HG03066 (cell line): ENCODE data around the gene KPNB1.

Source experiments
- ATAC-seq: cut with Tn5 transposase; IDR thresholded peaks from one replicate; pipeline ENCODE4 v1.9.1; 2021; ENCODE audit warnings: low read depth; ENCODE audit not compliant: unreplicated experiment

Gene KPNB1

DNA sequence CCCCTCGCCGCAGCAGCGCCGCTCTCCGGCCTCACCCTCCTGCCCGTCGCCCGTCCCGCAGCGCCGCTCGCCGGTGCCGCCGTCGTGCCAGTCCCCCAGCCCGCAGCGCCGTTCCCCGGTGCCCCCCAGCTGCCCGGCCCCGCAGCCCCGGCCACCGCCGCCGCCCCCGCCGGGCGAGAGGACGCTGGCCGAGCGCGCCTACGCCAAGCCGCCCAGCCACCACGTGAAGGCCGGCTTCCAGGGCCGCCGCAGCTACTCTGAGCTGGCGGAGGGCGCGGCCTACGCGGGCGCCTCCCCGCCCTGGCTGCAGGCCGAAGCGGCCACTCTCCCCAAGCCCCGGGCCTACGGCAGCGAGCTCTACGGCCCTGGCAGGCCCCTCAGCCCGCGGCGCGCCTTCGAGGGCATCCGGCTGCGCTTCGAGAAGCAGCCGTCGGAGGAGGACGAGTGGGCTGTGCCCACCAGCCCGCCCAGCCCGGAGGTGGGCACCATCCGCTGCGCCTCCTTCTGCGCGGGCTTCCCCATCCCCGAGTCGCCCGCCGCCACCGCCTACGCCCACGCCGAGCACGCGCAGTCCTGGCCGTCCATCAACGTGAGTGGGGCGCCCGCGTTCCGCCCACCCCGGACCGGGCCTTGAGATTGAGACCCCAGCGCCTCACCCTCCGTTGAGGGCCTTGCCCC is 59.3 kb downstream of the KPNB1 start:
- no peak for ATAC-seq

DNA sequence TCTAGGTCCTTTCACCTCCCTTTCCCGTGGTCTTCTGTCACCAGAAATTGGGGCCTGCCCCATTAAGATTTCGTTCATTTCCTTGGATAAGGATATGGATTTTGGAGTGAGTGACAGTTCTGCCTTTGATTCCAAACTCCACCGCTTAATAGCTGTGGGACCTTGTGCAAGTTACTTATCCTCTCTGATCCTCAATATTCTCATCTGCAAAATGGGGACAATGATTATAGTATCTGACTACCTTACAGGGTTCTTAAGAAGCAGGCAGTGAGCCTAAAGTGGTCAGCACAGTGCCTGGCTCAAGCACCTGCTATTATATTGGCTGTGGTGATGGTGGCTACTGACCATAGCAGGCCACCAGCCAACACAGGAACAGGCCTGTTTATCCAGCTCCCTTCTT is 59.9 kb downstream of the KPNB1 start:
- ATAC-seq: no peak

DNA sequence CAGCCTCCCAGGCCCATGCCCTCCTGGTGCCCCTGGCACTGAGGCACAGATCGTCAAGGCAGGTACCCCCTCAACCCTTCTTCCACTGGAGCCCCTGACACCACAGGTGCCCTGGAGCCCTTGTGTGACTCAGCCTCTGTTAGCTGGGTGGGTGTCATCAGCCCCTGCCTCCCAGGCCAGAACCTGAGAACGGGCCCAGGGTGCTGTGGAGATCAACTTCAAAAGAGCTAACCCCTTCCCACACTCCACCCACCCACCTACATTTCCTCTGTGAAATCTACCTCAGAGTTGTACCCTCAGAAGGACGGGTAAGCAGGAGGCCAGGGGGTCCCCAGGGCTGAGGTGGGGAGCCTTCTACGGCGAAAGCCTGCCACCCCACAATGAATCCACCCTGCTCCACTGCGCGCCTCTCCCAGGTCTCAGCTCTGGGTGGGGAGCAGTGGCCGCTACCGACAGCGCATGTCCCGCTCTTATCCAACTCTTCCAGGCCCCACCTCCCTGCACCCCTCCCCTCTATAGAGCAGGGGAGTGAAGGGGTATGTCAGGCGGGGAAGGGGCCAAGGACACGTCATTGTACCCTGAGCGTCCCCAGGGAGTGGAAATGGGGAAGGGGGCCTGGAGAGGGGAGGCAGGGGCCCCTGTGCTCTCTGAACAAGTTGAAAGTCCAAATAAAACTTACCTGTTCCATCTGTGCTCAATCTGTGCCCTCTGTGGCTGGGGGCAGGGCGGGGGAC is 61.8 kb downstream of the KPNB1 start:
- no peak for ATAC-seq

DNA sequence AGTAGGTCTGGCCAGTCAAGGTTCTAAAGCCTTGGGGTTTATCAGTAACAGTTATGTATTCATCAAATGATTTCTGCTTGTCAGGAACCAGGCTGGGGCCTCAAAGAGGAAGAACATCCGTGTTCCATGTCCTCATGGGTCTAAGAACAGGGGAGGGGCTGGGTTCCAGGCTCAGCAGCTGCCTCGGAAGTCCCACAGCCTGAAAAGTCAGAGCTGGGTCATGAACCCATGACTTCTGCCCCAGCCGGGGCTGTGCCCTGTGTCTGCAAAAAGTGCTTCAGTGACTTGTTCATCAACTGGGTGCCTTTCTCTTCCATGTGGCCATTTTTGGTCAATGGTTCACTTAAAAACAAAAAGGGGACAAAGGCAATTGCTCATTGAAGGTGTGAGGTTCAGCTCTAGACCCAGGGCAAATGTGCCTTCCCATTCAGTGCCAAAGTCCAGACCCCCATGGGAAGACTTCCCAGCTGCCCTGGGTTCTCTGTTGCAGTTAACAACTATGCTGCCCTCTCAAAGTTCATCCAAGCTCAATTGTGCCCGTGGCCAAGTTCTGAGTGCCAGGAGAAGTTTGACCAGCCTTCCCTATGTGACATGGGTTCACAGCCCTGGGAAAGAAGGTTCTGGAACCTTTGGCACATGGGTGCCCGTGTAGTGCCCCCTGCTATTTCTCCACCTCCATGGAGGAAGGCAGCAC is 62.8 kb downstream of the KPNB1 start:
- ATAC-seq: no peak

DNA sequence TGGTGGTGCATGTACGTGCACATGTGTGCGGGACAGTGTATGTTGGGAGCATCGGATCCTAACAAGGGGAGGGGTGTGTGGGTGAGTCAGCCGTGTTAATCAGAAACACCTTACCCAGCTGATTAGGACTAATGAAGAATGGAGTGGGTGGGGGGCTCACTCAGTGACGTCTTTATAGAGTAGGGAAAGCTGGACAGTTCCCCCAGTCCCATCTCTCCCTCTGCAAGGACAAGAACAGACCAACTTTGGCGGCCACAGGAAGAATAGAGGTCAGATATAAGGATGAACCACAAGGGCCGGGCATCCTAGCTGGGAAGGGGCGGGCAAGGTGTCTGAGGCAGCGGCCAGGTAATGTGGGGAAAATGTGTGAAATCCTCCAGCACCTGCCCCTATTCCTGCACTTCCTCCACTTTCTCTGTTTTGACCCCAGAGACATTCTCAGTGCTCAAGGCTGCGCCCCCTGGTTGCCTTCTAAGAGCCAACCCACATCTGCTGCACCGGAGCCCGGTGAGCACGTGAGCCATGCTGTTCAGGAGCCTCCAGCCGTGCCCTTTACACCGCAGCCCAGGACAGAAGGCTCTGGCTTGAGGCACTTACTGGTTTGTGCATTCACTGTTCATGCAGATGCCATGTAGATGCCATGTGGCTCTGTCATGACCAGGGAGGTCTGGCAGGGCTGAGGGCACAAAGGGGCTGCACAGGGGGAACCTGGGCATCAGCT is 64.4 kb downstream of the KPNB1 start:
- no peak for ATAC-seq

DNA sequence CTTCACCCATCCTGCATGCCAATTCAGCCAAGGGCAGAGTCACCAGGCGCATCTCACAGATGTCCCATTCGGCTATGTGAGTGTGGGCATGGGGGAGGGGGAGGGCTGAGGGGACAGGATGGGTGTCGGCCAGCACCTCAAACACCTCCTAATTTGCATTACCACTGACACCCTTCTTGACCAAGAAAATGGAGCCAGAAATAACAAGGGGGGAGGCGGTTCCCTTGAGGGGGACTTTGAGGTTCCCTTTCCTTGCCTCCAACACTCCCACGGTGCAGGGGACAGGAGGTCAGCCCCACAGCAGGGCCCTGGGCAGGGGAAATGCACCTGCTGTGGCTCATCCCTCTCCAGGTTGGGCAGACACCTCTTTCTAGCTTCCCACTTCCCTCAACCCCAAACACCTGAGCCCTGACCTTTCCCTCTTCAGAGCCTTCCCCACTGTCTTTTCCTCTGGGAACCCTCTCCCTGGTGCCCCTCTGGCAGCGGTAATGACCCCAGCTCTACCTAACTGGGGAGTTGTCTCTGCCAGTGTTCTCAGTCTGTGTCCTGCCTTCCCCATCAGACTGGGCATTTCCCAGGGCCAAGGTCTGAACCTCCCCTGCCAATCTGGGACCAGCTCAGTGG is 65.2 kb downstream of the KPNB1 start:
- ATAC-seq: no peak

DNA sequence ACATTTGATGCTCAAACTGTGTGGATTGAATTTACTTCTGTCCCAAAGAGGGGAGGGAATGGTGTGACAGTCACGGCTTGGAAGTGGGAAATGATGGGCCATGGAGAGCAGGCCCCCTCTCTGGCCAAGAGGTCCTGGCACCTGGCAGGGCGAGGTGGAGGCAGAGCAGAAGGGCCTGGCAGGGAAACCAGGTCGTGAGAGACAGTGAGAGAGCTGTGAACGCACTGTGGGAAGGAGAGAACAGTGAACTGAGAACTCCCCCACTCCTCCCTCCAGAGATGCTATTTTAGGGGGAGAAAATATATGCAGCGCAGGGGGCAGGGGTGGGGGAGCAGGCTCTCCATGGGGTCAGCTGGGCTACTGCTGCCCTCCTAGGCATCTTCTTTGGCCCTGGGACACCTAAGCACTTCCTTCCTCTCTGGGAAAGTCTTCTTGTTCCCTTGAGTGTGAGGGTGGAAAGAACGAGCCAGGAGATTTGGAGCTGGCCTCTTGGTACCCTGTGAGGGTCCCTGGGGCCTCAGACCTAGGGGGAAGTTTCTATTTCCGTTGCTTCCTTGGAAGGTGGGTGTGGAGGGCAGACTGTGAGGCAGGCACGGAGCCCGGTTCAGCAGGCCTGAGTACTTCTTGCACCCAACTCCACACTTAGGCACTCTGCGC is 66.1 kb downstream of the KPNB1 start:
- ATAC-seq: no peak

DNA sequence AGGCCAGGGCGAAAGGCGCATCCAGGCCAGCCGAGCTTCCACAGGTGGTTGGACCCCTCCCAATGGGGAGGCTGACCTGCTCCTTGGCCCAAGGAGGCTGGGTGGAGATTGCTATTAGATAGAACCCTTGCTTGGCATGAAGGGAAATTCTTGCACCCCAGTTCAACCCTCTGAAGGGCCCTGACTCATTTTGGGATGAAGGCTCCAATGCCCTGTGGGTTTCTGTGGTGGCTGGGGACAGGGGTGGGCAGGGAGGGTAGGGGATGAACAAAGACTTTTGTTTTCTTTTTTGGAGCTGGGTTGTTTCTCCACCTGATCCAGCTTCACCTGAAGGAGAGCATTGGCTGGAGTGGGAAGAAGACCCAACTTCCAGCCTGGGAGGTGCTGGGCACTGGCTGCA is 66.7 kb downstream of the KPNB1 start:
- no peak for ATAC-seq

DNA sequence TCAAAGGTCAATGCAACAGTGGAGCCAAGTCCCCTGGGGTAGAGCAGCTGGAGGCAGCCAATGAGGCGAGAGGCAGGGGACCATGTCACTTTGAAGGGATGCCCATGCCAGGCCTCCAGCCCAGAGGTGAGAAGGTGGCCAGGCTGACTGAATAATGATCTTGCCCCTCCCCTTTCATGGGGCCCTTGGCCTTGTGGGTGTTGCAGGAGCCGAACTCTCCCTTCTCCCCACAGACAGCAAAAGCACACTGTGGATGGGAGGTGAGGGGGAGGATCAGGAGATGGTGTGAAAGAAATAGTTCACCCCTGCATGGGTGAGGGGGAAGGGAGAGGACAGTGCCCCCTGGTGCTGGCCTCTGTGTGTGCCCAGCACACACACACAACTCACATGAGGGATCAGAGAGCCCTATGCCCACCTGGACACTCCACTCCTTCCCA is 67.6 kb downstream of the KPNB1 start:
- no peak for ATAC-seq

DNA sequence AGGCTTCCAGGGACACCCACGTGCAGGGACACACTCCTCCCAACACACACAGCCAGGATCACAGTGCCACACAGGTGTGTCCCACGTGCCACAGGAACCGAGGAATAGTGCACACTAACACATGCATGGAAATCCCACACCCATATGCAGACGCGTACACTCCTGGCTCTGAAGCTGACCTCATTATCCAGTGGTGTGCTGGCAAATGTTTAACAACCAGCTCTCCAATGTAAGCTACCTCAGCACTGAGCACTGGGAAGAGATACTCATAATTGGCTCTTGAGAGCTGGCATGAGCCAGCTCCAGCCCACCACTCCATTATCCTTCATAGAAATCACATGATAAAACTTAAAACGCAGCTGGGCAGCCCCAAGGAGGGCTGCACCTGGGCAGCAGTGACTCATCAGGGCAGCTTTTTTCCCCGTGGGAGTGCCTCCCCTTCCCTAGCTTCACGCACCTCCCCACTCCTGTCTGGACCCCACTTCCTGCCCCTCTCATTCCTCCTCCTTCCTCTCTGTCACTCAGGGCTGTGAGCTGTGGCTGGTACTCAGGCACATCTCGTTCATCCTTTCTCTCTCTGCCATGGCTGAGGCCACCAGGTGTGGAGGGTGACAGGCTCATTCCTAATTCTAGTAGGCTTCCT is 68.4 kb downstream of the KPNB1 start:
- no peak for ATAC-seq

DNA sequence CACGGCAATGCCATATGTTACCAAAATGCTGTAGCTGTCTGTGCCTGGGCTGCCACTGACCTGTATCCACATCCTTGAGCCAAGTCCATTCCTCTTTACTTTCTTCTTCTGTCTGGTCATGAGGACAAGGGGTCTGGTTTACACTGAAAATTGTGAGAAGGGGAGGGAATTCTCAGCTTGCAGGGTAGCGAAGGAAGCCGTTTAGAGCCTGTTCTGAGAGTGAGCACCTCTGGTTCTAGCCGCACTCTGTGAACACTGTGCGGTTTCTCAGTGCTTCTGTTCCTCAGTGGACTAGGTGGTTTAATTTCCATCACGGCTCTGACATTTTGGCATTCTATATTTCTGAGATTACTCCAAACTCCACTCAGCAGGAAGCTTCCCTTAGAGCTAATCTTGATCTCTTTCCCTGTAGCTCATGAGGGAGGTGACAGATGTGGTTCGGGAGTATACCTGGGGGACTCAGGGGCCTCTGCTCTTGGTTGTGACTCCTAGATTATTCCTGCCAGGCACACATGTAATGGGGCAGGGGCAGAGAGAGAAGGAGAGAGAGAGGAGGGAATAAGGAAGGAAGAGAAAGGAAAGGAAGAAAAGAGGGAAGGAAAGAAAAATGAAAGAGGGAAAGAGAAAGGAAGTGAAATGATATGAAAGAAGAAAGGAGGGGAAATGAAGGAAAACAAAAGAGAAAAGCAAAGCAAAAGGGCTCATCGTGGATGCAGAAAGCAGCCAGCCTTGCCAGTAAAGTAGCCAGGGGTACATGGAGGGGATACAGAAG is 69.1 kb downstream of the KPNB1 start:
- ATAC-seq: no peak

DNA sequence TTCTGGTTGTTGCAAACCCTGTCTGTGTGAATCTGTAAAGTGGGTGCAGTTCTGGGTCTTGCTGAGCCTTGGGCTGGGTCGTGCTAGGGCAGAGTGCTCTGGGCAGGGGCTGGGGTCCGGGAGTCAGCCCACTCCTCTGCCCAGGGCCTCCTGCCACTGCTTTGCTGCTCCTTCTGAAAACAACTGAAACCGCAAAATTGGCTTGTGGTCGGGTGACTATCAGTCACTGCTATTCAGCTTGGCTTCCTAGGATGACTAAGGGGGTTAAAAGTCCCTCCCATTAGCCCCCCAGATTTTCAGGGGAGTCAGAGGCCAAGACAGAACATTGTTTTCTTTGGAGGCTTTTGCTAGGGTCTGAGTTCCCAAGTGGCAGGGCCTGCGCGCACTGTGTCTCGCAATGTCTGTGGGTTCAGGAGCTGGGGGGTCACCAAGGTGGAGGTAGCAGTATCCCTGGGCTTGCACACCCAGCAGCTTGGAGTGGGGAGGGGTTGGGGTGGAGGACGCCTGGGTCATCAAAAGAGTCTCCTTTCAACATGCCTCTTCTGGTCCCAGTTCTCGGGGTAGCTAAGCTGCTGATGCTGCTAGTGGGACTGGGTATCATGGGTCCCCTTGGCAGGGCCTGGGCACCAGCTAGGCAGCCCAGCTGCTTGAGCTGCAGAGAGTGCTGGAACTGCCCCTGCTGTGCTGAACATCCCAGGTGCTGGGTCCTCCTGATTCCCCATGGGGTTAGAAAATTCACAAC is 69.9 kb downstream of the KPNB1 start:
- no peak for ATAC-seq

DNA sequence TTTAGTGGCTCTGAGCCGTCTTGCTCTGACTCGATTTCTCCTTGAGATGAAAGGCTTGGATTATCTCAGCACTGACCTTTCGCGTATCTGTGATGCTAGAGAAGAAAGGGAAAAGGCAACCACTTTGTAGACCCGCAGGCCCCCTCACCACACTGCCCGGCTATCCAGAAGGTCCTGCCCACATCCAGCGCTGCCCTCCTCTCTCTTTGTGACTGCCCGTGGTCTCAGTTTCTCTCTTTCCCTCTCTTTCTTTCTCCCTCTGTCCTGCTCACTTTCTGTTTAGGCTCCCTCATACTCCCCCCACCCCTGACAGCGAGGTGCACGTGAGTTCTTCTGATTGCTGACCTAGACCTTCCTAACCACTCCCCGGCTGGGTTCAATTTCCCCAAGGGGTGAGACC is 70.5 kb downstream of the KPNB1 start:
- no peak for ATAC-seq

DNA sequence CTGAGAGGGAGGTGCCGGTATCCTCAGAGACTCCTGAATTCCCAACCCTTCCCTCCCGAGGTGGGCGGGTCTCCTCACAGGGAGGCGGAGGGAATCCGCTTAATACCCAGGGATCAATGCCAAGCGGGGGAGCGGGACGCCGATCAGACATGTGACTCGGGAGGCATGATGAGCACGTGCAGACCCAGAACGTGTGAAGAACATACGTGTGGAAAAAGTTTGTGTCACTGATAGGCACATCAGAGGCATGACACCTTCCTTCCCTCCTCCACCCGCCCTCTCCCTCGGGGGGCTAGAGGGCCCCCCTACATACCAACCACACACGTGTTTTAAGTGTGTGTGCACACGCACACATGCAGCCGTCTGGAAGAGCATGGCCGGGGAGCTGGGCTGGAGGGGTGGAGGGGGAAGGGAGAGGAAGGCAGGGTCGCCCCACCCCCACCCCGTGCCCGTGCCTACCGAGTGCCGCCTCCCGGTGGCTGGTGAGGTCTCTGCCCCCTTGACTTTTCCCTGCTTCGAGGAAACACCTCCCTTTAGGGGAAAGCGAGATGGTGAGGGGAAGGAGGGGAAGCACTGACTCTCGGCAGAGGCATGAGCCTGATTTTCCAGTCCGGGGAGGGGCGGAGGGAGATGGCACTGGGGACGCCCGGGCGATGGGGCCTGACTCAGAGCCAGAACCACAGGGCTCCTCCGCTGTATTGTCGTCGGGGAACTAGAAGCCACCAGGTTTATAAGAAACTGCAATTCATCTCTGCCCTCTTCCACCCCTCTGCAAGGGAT is 71.2 kb downstream of the KPNB1 start:
- no peak for ATAC-seq

DNA sequence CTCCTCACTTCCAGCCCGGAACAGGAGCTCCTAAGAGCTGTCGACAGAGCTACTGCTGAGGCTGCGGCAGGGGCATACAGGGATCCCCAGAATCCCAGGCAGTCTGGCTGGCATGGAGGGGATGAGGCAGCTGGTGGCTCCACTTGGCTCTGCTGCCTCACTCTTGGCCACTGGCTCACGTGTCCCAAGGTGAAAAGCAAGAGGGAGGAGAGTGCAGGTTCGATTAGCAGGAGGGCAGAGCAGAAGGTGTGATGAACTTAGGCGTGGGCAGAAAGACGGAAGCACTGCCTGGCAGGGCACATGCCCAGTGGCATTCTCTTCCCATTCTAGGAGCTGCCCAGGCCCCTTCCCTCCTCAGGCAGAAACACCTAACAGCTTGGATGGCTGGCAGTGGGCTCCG is 72.0 kb downstream of the KPNB1 start:
- ATAC-seq: no peak

DNA sequence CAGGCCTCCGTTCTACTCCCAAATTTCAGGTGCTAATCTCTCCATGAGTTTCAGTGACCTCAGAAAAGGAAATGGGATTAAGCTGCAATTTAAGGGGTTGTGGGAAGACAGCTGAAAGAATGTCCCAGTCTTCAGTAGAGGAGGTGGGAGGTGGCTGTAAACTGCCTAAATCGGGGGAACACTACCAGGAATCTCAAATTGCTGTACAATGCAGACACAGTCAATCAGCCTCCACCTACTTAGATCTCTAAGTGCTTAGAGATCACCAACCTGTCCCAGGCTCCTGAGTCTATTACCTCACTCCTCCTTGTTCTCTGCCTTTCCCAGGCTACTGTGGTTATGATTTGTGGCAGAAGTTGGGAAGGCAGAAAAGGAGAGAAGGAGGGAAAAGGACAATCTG is 75.0 kb downstream of the KPNB1 start:
- ATAC-seq: no peak

DNA sequence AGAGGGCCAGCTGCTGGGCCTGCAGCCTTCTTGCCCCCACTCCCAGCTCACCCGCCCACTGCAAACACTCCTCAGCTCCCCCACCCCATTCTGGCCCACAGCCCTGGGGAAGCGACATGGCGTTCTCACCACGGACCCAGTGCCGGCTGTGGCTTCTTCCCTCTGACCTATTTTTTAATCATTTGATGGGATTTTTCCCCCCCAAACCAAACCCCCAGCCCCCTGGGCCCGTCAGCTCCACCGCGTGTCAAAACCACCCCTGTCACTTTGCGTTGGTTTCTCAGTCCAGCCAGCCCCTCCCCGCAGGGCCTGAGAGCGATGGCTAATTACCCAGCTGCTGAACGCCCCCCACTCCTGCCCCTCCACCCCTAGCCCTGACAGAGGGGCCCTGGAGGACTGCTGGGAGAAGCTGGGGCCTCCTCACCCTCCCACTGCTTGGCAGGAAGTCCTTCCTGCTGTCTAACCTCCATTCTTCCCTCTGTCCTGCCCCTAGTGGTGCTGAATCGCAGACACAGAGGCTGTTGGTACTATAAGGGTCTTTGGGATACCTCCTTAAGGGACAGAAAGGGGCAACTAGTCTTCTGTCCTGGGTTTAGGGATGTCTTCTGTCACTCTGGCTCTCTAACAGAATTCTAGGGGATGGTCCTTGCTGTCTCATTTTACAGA is 75.9 kb downstream of the KPNB1 start:
- no peak for ATAC-seq
